AG10803 (cell line): Measurements from ENCODE around the gene MRFAP1L1.

ENCODE experiments used
- DNase-seq: peaks from one replicate; pipeline ENCODE4 v3.0.0; 2010; ENCODE audit warnings: low read depth
- H3K4me3 ChIP-seq: 2 replicates; pipeline ENCODE4 v1.5.1; 2011; ENCODE audit warnings: mild to moderate bottlenecking, low read length, control low read depth
- TF ChIP-seq, protein P1 (sequence below): conservative IDR thresholded peaks from 2 replicates; pipeline ENCODE4 v1.5.1; 2011; ENCODE audit warnings: mild to moderate bottlenecking, low read length, control low read depth, inconsistent platforms

Gene MRFAP1L1

DNA sequence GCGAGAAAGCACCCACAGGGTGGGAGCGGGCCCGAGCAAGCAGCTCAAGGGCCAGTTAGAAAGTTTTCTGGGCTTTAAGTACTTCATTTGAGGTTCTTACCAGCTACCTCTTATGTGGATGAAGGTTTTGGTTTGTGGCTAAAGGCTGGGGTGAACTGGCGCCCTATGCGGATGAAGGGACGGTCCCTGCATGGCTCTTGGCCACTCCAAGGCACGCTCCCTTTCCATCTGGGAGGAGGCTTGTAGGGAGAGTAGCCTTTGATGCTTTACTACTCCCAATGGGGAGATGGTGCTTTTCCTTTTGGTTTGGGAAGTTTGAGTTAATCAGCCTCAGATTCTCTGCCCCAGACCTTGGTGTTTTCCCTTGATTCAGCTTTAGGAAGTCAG lies 51.5 kb downstream of the MRFAP1L1 start:
- no peak for DNase-seq
- peak overlapping the region; percentile 44; the same call in 1 of the 2 replicates for H3K4me3 ChIP-seq
- TF ChIP-seq, protein P1, sequence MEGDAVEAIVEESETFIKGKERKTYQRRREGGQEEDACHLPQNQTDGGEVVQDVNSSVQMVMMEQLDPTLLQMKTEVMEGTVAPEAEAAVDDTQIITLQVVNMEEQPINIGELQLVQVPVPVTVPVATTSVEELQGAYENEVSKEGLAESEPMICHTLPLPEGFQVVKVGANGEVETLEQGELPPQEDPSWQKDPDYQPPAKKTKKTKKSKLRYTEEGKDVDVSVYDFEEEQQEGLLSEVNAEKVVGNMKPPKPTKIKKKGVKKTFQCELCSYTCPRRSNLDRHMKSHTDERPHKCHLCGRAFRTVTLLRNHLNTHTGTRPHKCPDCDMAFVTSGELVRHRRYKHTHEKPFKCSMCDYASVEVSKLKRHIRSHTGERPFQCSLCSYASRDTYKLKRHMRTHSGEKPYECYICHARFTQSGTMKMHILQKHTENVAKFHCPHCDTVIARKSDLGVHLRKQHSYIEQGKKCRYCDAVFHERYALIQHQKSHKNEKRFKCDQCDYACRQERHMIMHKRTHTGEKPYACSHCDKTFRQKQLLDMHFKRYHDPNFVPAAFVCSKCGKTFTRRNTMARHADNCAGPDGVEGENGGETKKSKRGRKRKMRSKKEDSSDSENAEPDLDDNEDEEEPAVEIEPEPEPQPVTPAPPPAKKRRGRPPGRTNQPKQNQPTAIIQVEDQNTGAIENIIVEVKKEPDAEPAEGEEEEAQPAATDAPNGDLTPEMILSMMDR: no peak
